ENCODE results near the gene SPACA6.
A peak's percentile ranks its signal among the peaks of the same experiment; 100 is the strongest.
"Not testable (repeated sequence)": the region's sequence is repeated elsewhere in the genome, so short reads cannot be mapped to it uniquely, and the experiment has no call there.

Gene SPACA6, protein sequence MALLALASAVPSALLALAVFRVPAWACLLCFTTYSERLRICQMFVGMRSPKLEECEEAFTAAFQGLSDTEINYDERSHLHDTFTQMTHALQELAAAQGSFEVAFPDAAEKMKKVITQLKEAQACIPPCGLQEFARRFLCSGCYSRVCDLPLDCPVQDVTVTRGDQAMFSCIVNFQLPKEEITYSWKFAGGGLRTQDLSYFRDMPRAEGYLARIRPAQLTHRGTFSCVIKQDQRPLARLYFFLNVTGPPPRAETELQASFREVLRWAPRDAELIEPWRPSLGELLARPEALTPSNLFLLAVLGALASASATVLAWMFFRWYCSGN

DNA sequence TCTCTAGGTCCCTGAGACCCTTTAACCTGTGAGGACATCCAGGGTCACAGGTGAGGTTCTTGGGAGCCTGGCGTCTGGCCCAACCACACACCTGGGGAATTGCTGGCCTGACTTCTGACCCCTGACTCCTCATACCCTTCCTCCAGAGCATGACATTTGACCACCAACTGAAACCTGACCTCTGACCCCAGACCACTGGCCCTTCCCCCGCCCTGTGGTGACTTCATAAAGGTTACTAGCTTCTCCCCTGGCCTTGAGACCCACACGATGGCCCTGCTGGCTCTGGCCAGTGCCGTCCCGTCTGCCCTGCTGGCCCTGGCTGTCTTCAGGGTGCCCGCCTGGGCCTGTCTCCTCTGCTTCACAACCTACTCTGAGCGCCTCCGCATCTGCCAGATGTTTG is at the start of gene SPACA6:
SPACA6 (plus strand) TSS at position 71 of the 400 bp plus-strand sequence; CDS start at position 268, 197 bp downstream.
- no peak for DNase-seq (ENCODE audit: low read depth, low spot score)

DNA sequence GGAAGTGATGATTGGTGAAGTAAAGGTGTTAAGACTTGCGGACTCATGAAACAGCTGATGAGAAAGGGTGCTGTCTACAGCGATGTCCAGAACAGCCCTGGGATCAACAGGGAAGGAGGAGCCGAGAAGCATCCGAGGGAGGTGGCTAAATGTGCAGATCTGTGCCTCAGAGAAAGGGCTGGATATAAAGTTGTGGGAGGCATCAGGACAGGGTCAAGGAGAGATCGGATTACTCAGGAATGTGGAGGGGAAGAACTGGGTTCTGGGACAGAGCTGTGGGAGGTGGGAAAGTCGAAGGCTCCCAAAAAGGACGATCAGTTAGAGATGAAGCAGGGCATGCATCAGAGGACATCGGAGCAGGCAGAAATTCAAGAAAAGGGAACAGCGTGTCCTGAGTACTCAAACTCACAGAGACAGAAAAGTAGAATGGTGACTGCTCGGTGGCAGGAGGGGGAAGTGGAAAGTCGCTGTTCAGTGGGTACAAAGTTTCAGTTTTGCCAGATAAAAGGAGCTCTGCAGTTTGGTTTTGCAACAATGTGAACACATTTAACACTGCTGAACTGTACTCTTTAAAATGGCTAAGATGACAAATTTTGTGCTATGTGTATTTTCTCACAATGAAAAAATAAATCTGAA is 48.4 kb upstream of the SPACA6 start:
- no peak for DNase-seq (ENCODE audit: low read depth, low spot score)

- DNase-seq (ENCODE audit: low read depth, low spot score), result not testable (repeated sequence)
Observed at GRCh38 chr19:51646730-51647129, 46.4 kb upstream of the SPACA6 start, which contains the start of gene SIGLEC14. Gene SIGLEC14, minus strand, starts transcription at chr19:51646825. Its CDS starts 66 bp downstream, at chr19:51646759.

- DNase-seq (ENCODE audit: low read depth, low spot score), result no peak
Observed at GRCh38 chr19:51647318-51647717, 45.8 kb upstream of the SPACA6 start.

DNA sequence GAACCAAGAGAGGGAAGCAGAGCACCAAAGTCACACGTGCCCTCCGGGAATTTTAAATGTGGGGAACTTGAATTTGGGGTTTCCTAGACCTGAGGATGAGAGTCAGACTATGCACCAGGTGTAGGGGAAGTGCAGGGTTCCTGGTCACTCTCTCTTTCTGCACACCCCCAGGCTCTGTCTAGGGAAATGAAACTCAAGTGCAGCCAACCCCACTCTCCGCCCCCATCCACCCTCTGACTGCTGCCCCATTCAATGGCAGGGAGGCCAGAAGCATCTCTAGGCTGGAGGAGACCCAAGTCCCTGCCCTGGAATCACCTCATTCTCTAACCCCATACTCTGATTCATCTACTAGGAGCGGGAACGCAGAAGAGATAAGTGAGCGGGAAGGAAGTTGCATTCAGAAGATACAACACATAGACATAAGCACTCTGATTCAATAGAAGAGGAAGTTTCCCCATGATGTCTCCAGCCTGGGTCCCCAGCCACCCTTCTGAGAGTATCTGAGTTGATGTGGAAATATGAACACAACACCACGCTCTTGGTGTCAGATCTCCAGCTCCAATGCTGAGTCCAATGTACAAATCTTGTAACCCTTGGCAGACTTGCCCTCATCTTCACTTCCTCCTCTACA is 41.8 kb upstream of the SPACA6 start:
- no peak for DNase-seq (ENCODE audit: low read depth, low spot score)

- DNase-seq (ENCODE audit: low read depth, low spot score), result no peak
Observed at GRCh38 chr19:51652266-51652665, 40.9 kb upstream of the SPACA6 start.

DNA sequence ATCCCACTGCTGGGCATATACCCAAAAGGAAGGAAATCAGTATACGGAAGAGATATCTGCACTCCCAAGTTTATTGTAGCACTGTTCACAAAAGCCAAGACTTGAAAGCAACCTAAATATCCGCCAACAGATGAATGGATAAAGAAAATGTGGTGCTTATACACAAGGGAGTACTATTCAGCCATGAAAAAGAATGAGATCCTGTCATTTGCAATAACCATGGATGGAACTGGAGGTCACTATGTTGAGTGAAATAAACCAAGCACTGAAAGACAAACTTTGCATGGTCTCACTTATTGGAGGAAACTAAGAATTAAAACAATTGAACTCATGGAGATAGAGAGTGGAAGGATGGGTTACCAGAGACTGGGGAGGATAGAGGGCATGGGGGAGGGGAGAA is 40.0 kb upstream of the SPACA6 start:
- DNase-seq (ENCODE audit: low read depth, low spot score), result no peak

GRCh38 chr19:51654783-51655182 is 38.3 kb upstream of the SPACA6 start:
- DNase-seq (ENCODE audit: low read depth, low spot score), result no peak

DNA sequence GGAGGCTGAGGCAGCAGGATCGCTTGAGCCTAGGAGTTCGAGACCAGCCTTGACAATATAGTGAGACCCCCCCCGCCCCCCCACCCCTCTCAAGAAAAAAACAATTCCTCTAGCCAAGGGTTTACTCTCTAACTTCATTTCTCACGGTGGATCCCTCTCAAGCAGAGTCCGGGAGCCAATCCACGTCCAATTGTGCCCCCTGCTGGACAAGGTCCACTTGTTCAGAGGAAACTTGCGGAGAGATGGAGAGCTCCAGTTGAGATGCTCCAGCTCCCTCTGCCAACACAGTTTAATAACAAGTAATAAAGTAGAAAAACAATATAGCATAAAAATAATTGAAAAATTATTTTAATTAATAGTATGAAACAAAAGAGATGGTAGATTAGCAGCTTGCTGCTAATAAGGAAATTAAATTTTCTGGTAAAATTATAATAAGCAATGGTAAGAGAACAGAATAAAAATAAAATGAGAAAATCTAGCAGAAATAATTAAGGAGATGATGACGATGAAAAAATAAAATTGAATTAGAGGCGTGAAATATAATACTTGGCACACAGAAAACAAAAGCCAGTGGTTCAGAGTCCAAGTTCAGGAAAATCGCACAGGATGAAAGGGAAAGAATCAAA is 32.0 kb upstream of the SPACA6 start:
- peak; percentile 84 for DNase-seq (ENCODE audit: low read depth, low spot score)

GRCh38 chr19:51663650-51664049 is 29.5 kb upstream of the SPACA6 start:
- DNase-seq (ENCODE audit: low read depth, low spot score), result no peak

- DNase-seq (ENCODE audit: low read depth, low spot score), result no peak
Observed at GRCh38 chr19:51664131-51664530, 29.0 kb upstream of the SPACA6 start.

GRCh38 chr19:51664997-51665396 is 28.1 kb upstream of the SPACA6 start:
- DNase-seq (ENCODE audit: low read depth, low spot score), result no peak

DNA sequence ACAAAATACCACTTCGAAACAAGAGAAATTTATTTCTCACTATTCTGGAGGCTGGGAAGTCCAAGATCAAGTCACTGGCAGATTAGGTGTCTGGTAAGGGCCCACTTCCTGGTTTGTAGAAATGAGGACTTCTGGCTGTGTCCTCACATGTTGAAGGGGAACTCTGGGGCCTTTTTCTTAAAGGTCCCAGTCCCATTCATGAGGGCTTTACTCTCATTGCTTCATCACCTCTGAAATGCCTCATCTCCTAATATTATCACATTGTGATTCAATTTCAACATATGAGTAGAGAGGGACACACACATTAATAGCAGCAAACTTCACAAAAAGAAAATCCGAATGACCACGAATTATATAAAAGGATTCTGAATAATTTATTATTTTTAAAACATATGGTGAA is 24.9 kb upstream of the SPACA6 start:
- DNase-seq (ENCODE audit: low read depth, low spot score), result no peak

DNA sequence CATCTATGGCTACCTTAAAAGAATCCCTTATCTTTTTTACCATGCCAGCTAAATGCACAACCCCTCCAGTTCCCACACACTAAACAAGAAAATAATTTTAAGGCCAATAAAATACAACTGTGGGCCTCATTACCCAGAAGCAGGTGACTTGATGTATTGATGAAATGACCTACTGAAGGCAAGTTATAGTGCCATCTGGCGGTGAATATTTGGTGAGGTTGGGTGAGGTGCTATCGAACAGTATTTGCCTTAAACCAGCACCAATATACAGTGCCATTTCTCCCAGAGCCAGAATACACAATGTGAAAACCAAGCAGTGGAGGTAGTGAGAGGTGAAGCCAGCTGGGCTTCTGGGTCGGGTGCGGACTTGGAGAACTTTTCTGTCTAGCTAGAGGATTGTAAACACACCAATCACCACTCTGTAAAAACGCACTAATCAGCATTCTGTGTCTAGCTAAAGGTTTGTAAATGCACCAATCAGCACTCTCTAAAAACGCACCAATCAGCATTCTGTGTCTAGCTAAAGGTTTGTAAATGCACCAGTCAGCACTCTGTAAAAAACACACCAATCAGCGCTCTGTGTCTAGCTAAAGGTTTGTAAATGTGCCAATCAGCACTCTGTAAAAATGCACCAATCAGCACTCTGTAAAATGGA is 17.1 kb upstream of the SPACA6 start:
- DNase-seq (ENCODE audit: low read depth, low spot score), result not testable (repeated sequence)

GRCh38 chr19:51676566-51677083 is 16.5 kb upstream of the SPACA6 start:
- DNase-seq (ENCODE audit: low read depth, low spot score), result no peak

- DNase-seq (ENCODE audit: low read depth, low spot score), result no peak
Observed at GRCh38 chr19:51680474-51680873, 12.7 kb upstream of the SPACA6 start.

- no peak for DNase-seq (ENCODE audit: low read depth, low spot score)
Observed at GRCh38 chr19:51681286-51681941, 11.7 kb upstream of the SPACA6 start.

- no peak for DNase-seq (ENCODE audit: low read depth, low spot score)
Observed at GRCh38 chr19:51686171-51686570, 7.0 kb upstream of the SPACA6 start.

DNA sequence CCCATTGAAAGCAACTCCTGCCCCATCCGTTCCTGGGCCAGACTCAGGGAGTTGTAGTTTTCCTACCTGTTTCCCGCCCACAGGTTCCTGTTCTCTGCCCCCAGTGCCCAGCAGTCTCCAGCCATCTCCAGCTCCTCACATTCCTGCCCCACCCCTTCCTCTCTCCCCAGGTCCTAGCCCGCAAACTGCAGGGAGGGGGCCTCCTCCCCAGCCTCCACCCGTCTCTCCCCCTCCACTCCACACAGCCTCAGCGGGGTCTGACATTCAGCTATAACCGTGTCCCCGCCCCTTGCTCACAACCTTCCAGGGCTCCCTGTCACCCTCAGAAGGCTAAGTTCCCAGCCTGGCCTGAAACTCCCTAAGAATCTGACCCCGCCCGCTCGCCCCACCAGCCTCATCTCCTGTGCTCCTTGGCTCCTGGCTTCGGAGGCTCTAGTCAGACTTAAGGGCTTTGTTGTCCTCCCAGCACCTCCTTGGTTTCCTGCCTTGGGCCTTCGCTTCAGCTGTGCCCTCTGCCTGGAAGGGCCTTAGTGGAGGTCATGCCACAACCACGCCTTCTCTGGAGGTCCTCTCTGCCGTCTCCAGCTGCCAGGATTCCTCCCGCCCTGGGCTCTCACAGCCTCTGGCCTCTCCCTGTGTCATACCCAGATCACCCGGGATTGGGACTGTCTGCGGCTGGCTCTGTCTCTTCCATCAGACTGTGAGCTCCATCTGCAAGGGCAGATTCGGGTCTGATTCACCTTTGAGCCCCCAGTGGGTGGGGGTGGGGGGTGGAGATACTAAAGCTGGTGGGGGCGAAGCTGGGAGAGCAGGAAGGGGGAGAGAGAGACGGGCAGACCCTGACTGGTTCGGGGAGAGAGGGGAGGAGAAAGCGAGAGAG is 5.1 kb upstream of the SPACA6 start:
- peak; percentile 68 for DNase-seq (ENCODE audit: low read depth, low spot score)

Data from astrocyte of the hippocampus (primary cell).